GM18511 (cell line): ENCODE results near the gene NT5DC1.

ENCODE experiments used
- ATAC-seq: cut with Tn5 transposase; IDR thresholded peaks from one replicate; pipeline ENCODE4 v1.9.1; 2021; ENCODE audit warnings: mild to moderate bottlenecking, moderate library complexity; ENCODE audit not compliant: unreplicated experiment

Gene NT5DC1

GRCh38 chr6:116189472-116189871 lies 88.8 kb downstream of the NT5DC1 start:
- ATAC-seq: no peak

GRCh38 chr6:116190550-116190949 lies 89.9 kb downstream of the NT5DC1 start:
- no peak for ATAC-seq

GRCh38 chr6:116191881-116192280 lies 91.2 kb downstream of the NT5DC1 start:
- ATAC-seq: no peak

DNA sequence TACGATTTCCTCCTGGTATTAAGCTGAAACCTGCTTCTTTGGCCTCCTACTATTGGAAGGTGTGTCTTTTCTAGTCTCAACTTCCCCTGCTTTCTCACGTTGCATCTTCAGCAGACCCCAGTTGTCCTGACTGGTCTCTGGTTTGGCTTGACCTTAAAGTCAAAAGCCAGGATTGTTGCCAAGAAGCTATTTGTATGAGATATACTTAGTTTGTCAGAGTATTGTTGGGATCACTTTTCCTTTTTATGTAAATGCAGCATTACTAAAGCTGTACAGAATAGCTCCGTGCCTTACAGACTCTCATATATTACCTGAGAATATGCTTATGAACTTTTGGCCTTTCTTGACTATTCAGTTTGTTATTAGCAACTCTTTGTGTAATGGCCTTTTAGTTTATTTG lies 92.1 kb downstream of the NT5DC1 start:
- ATAC-seq: no peak

- ATAC-seq: no peak
Measured at GRCh38 chr6:116196841-116197240, 96.2 kb downstream of the NT5DC1 start.

- no peak for ATAC-seq
Measured at GRCh38 chr6:116200619-116201249, 100.1 kb downstream of the NT5DC1 start.

GRCh38 chr6:116201538-116201937 lies 100.9 kb downstream of the NT5DC1 start:
- ATAC-seq: no peak

- no peak for ATAC-seq
Measured at GRCh38 chr6:116205281-116205680, 104.6 kb downstream of the NT5DC1 start.

DNA sequence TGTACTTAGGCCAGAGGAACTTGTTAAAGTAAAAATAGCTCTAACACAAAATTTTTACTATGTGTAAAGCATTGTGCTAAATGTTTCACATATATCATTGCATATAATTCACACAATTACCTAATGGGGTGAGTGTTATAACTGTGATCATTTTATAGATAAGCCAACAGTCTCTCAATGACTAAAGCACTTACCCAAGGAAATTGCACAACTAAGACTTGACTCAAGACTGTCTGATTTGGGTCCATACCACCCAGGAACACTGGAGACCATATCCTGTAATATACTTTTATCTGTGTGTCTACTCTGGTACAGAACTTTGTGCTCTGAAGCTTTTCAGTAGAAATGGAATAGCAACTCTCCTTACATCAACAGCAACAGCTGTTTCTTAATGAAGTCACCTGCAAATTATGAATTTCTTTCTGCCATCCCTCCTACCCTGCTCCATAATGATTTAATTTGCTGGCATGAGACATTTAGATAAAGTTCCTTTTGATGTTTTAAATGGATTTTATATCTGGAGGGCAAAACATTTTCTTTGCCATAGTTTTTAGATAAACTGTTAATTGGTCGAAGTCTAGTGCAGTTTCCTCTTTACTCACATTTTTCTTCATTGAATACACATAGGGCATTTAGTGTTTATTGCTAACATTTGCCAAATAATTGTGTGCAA lies 105.7 kb downstream of the NT5DC1 start:
- no peak for ATAC-seq

GRCh38 chr6:116208056-116208785 lies 107.6 kb downstream of the NT5DC1 start:
- ATAC-seq: no peak

DNA sequence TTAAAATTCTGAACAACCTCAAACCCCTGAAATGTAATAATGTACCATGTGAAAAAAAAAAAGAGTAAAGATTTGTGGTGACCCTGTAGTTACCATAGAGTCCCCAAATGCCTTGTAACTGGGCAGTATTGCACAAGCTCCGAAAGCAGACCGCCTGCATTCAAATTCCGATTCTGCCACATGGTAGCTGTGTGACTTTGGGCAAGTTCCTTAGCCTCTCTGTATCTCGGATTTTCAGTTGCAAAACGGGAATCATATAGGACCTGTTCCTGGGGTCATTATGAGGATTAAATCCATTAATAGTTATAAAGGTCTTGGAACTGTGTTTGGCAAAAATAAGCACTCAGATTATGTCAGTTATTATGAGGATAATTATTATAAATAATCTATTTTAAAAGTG lies 109.7 kb downstream of the NT5DC1 start:
- ATAC-seq: no peak

- ATAC-seq: no peak
Measured at GRCh38 chr6:116210750-116211425, 110.2 kb downstream of the NT5DC1 start.

- no peak for ATAC-seq
Measured at GRCh38 chr6:116214681-116215080, 114.0 kb downstream of the NT5DC1 start.

DNA sequence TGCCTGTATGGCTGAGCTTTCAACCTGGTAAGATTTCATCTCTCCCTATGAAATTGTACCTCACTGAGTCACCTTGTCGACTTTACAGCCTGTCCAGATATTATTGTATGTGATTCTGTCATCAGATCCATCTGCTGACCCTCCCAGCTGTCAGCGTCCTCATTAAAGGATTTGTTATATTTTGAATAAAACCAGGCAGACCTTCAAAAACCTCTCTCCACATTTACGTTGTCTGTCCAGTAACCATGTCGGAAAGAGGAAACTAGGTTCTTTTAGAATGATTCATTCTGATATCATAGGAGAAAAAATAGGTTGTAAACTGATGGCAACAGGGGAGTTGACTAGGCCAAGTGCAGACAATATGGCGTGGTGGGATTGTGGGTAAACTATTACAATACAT lies 114.8 kb downstream of the NT5DC1 start:
- ATAC-seq: no peak

GRCh38 chr6:116217069-116217468 lies 116.4 kb downstream of the NT5DC1 start:
- ATAC-seq: peak; percentile 43

DNA sequence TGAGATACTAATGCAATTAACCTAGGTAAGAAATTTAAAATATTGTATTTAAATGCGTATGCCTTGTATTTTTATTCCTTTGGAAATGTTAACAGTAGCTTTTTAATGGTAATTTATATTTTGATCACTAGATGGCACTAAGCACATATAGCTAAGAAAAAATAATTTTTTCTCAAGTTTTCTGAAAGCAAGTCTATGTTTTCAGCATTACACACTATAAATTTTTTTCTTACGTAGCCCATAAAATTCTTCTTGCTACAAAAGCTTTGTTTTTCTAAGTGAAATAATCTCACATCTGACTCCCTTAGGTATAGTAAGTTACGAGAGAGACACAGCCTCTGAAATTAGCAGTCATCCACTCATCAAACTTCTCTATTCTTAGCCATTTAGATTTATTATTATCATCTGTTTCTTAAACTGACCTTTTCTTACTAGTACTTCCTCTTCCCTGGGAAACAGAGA lies 117.5 kb downstream of the NT5DC1 start:
- no peak for ATAC-seq

- no peak for ATAC-seq
Measured at GRCh38 chr6:116218866-116219265, 118.2 kb downstream of the NT5DC1 start.

DNA sequence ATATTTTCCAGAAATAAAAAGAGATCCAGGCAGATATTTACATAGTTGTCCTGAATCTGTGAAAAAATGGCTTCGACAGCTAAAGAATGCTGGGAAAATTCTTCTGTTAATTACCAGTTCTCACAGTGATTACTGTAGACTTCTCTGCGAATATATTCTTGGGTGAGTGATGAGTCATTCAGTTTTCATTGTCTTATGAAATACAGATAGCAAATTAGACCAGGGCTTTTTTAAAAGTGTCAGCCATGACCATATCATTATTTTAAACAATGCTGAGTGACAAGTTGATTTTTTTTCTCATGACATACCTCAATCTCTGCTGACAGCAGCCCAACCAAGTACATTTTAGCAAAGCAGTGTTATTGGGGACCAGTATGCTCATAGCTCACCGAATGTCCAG lies 120.4 kb downstream of the NT5DC1 start:
- ATAC-seq: no peak

DNA sequence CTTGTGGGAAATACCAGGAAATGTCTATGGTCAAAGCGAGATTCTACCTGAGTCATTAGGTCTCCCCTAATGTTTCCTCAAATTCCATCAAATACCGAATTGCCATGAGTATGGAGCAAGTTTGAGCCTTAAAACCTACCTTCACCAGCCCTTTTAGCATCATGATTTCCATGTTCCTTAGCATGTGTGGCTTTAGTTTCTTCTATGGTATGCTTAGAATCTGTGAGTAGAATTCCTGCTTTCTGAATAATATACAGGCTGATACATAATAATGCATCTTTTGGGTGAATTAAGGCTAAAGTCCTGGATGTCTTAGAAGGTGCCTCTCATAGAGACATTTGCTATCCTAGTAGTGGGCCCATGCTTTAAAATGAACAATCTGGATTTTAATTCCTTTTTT lies 121.3 kb downstream of the NT5DC1 start:
- no peak for ATAC-seq

GRCh38 chr6:116223355-116223754 lies 122.7 kb downstream of the NT5DC1 start:
- ATAC-seq: no peak

- ATAC-seq: no peak
Measured at GRCh38 chr6:116229287-116229913, 128.7 kb downstream of the NT5DC1 start.
